Measurements from ENCODE around the gene CDC25B. TPM values are rescaled to one million over a fixed set of nuclear protein-coding genes. Genes with fewer than 3 reads are reported as not detected.

Gene CDC25B
- polyA plus RNA-seq, 2 of the 4 experiments (the other 2 are of a cell fraction): 136 to 150 TPM

DNA sequence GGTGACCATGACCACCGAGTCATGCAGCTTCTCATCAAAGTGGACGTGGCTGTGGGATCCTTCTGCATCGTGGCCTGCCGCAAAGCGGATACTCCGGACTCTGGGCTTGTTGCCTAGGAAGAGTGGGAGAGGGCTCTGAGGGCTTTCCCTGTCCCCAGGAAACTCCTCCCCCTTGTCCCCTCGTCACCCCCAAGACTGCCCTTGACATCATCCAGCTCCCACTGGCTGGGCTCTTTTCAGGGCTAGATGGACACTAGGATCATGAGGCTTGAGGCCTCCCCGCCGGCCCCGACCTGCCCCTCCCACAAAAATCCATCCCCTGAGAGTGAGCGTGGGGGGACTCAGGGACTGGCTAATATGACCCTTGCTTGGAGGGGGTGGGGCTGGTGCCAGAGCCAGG, 37.5 kb upstream of the CDC25B start:
- H3K9me3 ChIP-seq: no peaks in the 10 kb centered on the region
- H3K4me3 ChIP-seq: no peak overlapping the region
- H3K27ac ChIP-seq: no peak overlapping the region
- POLR2A ChIA-PET: interaction anchor here (1.8 kb wide), 1 partner anchor 9 kb away, joined by 6 read pairs; the partner anchor contains the start of gene ADISSP
- ATAC-seq (no peak), DNase-seq (ENCODE audit: low read depth in 1 of 2, low spot score in 1 of 2) (no peak), FAIRE-seq (no peak)
- no peak overlapping the region for H3K4me2 ChIP-seq
- CTCF ChIA-PET: interaction anchor here (3.7 to 72.1 kb wide), 6 partner anchors 6 to 96 kb away, joined by 13 to 2233 read pairs (median 846); partner anchors contain the start of genes ADAM33, ADISSP, AP5S1 and CENPB
- no peaks in the 10 kb centered on the region for H3K4me1 ChIP-seq
- WGBS (ENCODE audit: missing lambda C conversion rate): 99% methylated on average over 9 of the region's 11 CpGs
- TF ChIP-seq CHD2 (IDR thresholded peaks at IDR 0.05; ENCODE audit: low read length, partially characterized antibody): no peak
- no peak for TF ChIP-seq SMC3 (IDR thresholded peaks at IDR 0.05)
- TF ChIP-seq POLR2A (IDR thresholded peaks at IDR 0.05; ENCODE audit: low read length): no peak
- TF ChIP-seq, protein P1, sequence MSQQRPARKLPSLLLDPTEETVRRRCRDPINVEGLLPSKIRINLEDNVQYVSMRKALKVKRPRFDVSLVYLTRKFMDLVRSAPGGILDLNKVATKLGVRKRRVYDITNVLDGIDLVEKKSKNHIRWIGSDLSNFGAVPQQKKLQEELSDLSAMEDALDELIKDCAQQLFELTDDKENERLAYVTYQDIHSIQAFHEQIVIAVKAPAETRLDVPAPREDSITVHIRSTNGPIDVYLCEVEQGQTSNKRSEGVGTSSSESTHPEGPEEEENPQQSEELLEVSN (IDR thresholded peaks at IDR 0.05; ENCODE audit: borderline replicate concordance, low read depth): no peak
- no peak for TF ChIP-seq PHF8 (IDR thresholded peaks at IDR 0.05; ENCODE audit: borderline replicate concordance, low read depth)
- no peak for TF ChIP-seq CEBPB (IDR thresholded peaks at IDR 0.05)
- no peak for TF ChIP-seq CHD4 (IDR thresholded peaks at IDR 0.05; ENCODE audit: borderline replicate concordance)
- no peak for TF ChIP-seq RAD21 (conservative IDR thresholded peaks at IDR 0.05 in 1 of 2, IDR thresholded peaks at IDR 0.05 in 1 of 2)
- TF ChIP-seq GATA3 (IDR thresholded peaks at IDR 0.05; ENCODE audit: borderline replicate concordance): no peak
- TF ChIP-seq, protein P2, sequence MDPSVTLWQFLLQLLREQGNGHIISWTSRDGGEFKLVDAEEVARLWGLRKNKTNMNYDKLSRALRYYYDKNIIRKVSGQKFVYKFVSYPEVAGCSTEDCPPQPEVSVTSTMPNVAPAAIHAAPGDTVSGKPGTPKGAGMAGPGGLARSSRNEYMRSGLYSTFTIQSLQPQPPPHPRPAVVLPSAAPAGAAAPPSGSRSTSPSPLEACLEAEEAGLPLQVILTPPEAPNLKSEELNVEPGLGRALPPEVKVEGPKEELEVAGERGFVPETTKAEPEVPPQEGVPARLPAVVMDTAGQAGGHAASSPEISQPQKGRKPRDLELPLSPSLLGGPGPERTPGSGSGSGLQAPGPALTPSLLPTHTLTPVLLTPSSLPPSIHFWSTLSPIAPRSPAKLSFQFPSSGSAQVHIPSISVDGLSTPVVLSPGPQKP (IDR thresholded peaks at IDR 0.05; ENCODE audit: low read depth, low read length): no peak
- TF ChIP-seq, protein P3, sequence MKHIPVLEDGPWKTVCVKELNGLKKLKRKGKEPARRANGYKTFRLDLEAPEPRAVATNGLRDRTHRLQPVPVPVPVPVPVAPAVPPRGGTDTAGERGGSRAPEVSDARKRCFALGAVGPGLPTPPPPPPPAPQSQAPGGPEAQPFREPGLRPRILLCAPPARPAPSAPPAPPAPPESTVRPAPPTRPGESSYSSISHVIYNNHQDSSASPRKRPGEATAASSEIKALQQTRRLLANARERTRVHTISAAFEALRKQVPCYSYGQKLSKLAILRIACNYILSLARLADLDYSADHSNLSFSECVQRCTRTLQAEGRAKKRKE (CRISPR knock-in tag; IDR thresholded peaks at IDR 0.05; ENCODE audit: low read depth): no peak
- no peak for TF ChIP-seq RARB (CRISPR knock-in tag; IDR thresholded peaks at IDR 0.05)
- TF ChIP-seq FOSB (CRISPR knock-in tag; IDR thresholded peaks at IDR 0.05): no peak

DNA sequence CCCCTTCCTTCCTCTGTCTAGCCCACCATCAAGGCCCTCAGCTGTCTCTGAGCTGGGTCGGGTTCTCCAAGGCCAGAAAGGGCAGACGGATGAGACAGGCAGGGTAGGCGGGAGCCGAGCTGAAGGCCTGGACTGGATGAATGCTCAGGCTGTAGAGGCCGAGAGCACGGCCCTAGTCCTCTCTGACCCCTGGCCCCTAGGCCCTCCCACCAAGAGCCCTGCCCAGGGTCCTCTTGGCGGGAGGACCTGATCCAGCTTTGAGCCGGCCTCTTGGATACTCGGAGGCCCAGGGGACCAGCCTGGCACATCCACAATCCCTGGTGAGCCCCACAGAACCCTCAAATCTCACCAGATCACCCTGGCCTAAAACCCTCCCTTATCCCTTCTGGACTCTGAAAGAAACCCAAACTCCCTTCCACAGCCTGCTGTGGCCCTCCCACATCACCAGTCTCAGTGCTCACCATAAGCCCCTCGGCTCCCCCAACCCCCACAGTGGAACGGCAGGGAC, 36.7 kb upstream of the CDC25B start:
- ChIA-PET CTCF (interaction anchor here (0.7 to 72.1 kb wide), 10 partner anchors 5 to 195 kb away, joined by 3 to 2233 read pairs (median 14); partner anchors contain the start of genes ADAM33, ADISSP, AP5S1 and CENPB), POLR2A (interaction anchor here (1.8 kb wide), 1 partner anchor 9 kb away, joined by 6 read pairs; the partner anchor contains the start of gene ADISSP)
- FAIRE-seq: no peak
- TF ChIP-seq BHLHE40 (IDR thresholded peaks at IDR 0.05; ENCODE audit: low read depth, low read length) (no peak), HDAC2 (IDR thresholded peaks at IDR 0.05) (no peak), CBX8 (IDR thresholded peaks at IDR 0.05) (no peak), KDM5A (IDR thresholded peaks at IDR 0.05) (no peak), EHF (CRISPR knock-in tag; IDR thresholded peaks at IDR 0.05) (no peak), EHMT2 (IDR thresholded peaks at IDR 0.05; ENCODE audit: low read depth) (no peak), RNF2 (IDR thresholded peaks at IDR 0.05; ENCODE audit: borderline replicate concordance, low read depth) (no peak), NPAS2 (CRISPR knock-in tag; IDR thresholded peaks at IDR 0.05; ENCODE audit: borderline replicate concordance) (no peak), HEYL (CRISPR knock-in tag; IDR thresholded peaks at IDR 0.05) (no peak), JUNB (IDR thresholded peaks at IDR 0.05) (no peak), MYC (IDR thresholded peaks at IDR 0.05; ENCODE audit: borderline replicate concordance, low read length) (no peak), TP53 (CRISPR knock-in tag; IDR thresholded peaks at IDR 0.05) (no peak), MAZ (IDR thresholded peaks at IDR 0.05; ENCODE audit: borderline replicate concordance, low read depth, low read length) (no peak)
- TF ChIP-seq, protein P4, sequence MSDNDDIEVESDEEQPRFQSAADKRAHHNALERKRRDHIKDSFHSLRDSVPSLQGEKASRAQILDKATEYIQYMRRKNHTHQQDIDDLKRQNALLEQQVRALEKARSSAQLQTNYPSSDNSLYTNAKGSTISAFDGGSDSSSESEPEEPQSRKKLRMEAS (IDR thresholded peaks at IDR 0.05): no peak
- TF ChIP-seq, protein P5, sequence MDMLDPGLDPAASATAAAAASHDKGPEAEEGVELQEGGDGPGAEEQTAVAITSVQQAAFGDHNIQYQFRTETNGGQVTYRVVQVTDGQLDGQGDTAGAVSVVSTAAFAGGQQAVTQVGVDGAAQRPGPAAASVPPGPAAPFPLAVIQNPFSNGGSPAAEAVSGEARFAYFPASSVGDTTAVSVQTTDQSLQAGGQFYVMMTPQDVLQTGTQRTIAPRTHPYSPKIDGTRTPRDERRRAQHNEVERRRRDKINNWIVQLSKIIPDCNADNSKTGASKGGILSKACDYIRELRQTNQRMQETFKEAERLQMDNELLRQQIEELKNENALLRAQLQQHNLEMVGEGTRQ (IDR thresholded peaks at IDR 0.05): no peak
- 95% methylated on average over 11 of the region's 11 CpGs for WGBS (ENCODE audit: missing lambda C conversion rate)
- H3K4me2 ChIP-seq: no peak overlapping the region
- no peaks in the 10 kb centered on the region for H3K9me3 ChIP-seq
- ATAC-seq: no peak
- no peak for DNase-seq (ENCODE audit: low read depth in 1 of 2, low spot score in 1 of 2)
- no peak overlapping the region for H3K4me3 ChIP-seq
- no peaks in the 10 kb centered on the region for H3K4me1 ChIP-seq
- H3K27ac ChIP-seq: no peak overlapping the region
